A549 (cell line): ENCODE data around the gene MYRF. TPM values are rescaled to one million over a fixed set of nuclear protein-coding genes. Genes with fewer than 3 reads are reported as not detected.
A peak's percentile ranks its signal among the peaks of the same experiment; 100 is the strongest.

Experiments
- ATAC-seq, 2 experiments: fragments of 200-7000 bp in 1 of 2; fragments of >200 bp in 1 of 2; cut with Nextera tagmentation in 1 of 2; cut with Tn5 transposase in 1 of 2; 3 replicates each; pipeline versions ENCODE4 v1.8.0 to v1.9.1; 2018 to 2020; ENCODE audit warnings: mild to moderate bottlenecking in 1 of 2, moderate library complexity in 1 of 2
- CTCF ChIA-PET: fragments of 300-600 bp; sonication (Branson Sonifier 250); formaldehyde crosslinking; extraction: SDS; loops from one replicate; lab custom pipeline; 2021; ENCODE audit warnings: antibody characterized with exemption, inconsistent platforms; lab: Yijun Ruan, JAX
- POLR2A ChIA-PET: fragments of 350-600 bp; formaldehyde crosslinking; extraction: SDS; loops from one replicate; lab custom pipeline; 2021; ENCODE audit warnings: antibody characterized with exemption, inconsistent platforms; lab: Yijun Ruan, JAX
- DNase-seq, 2 experiments: peaks; one replicate each; pipeline versions ENCODE4 v3.0.0 to v3.0.0-alpha.2; 2011 to 2016; ENCODE audit warnings: low read depth in 1 of 2, low spot score in 1 of 2
- FAIRE-seq: peaks from 2 replicates; lab custom pipeline; 2011; peaks lifted over from hg19 to GRCh38; lab: Jason Lieb, UNC
- H3K27ac ChIP-seq, 2 experiments: fragments of >200 bp; sonication (Bioruptor Twin); formaldehyde crosslinking; 3 replicates each; pipeline ENCODE4 v1.5.1; 2016 to 2017
- H3K4me1 ChIP-seq: fragments of >200 bp; sonication (Bioruptor Twin); formaldehyde crosslinking; 3 replicates; pipeline ENCODE4 v1.6.1; 2016
- H3K4me2 ChIP-seq: fragments of >200 bp; sonication (Bioruptor Twin); formaldehyde crosslinking; 3 replicates; pipeline ENCODE4 v1.6.1; 2016
- H3K4me3 ChIP-seq: fragments of >200 bp; sonication (Bioruptor Twin); formaldehyde crosslinking; 3 replicates; pipeline ENCODE4 v1.5.1; 2016
- H3K9me3 ChIP-seq: fragments of >200 bp; sonication (Bioruptor Twin); formaldehyde crosslinking; 3 replicates; pipeline ENCODE4 v1.6.1; 2016
- ATOH8 ChIP-seq: fragments of 250-450 bp; sonication (Bioruptor Pico); IDR thresholded peaks from 2 replicates; pipeline ENCODE4 v1.5.0; 2020; ENCODE audit warnings: low read depth, mild to moderate bottlenecking, moderate library complexity
- BHLHE40 ChIP-seq: IDR thresholded peaks from 2 replicates; pipeline ENCODE4 v1.6.1; 2012; ENCODE audit warnings: low read depth, low read length, inconsistent platforms
- CBX2 ChIP-seq: fragments of 200-600 bp; sonication (generic); IDR thresholded peaks from 2 replicates; pipeline ENCODE4 v1.6.1; 2016; ENCODE audit warnings: low read depth, mild to moderate bottlenecking, borderline replicate concordance
- EHF ChIP-seq: fragments of 250-450 bp; sonication (Bioruptor Pico); IDR thresholded peaks from 2 replicates; pipeline ENCODE4 v1.5.0; 2020; ENCODE audit warnings: mild to moderate bottlenecking
- EHMT2 ChIP-seq: fragments of 200-600 bp; sonication (generic); IDR thresholded peaks from 2 replicates; pipeline ENCODE4 v1.6.1; 2016; ENCODE audit warnings: antibody characterized with exemption, low read depth, mild to moderate bottlenecking, moderate library complexity
- ELK1 ChIP-seq: fragments of 150-350 bp; IDR thresholded peaks from 2 replicates; pipeline ENCODE4 v1.6.1; 2014; ENCODE audit warnings: low read depth, mild to moderate bottlenecking, low read length
- ESRRA ChIP-seq: fragments of 150-350 bp; IDR thresholded peaks from 2 replicates; pipeline ENCODE4 v1.6.1; 2014; ENCODE audit warnings: mild to moderate bottlenecking, low read length, borderline replicate concordance
- FOSB ChIP-seq: fragments of 250-450 bp; sonication (Bioruptor Pico); IDR thresholded peaks from 2 replicates; pipeline ENCODE4 v1.5.0; 2020; ENCODE audit warnings: mild to moderate bottlenecking, moderate library complexity
- FOXS1 ChIP-seq: fragments of 250-450 bp; sonication (Bioruptor Pico); IDR thresholded peaks from 2 replicates; pipeline ENCODE4 v1.5.0; 2020; ENCODE audit warnings: mild to moderate bottlenecking, moderate library complexity
- GATA3 ChIP-seq: IDR thresholded peaks from 2 replicates; pipeline ENCODE4 v1.6.1; 2012; ENCODE audit warnings: borderline replicate concordance
- HDAC2 ChIP-seq: fragments of 200-600 bp; sonication (generic); IDR thresholded peaks from 2 replicates; pipeline ENCODE4 v1.6.1; 2016
- HES2 ChIP-seq: fragments of >200 bp; sonication (Bioruptor Twin); formaldehyde crosslinking; IDR thresholded peaks from 2 replicates; pipeline ENCODE4 v1.6.1; 2016
- HEYL ChIP-seq: fragments of 250-450 bp; sonication (Bioruptor Pico); IDR thresholded peaks from 2 replicates; pipeline ENCODE4 v1.8.0; 2021; ENCODE audit warnings: mild to moderate bottlenecking, moderate library complexity
- HOXB13 ChIP-seq: fragments of 250-450 bp; sonication (Bioruptor Pico); IDR thresholded peaks from 2 replicates; pipeline ENCODE4 v1.5.0; 2020; ENCODE audit warnings: low read depth, mild to moderate bottlenecking, moderate library complexity
- JUNB ChIP-seq: fragments of >200 bp; sonication (Bioruptor Twin); formaldehyde crosslinking; IDR thresholded peaks from 2 replicates; pipeline ENCODE4 v1.6.1; 2016
- KDM5A ChIP-seq: fragments of 200-600 bp; sonication (generic); IDR thresholded peaks from 2 replicates; pipeline ENCODE4 v1.6.1; 2016; ENCODE audit warnings: antibody characterized with exemption, mild to moderate bottlenecking
- MAZ ChIP-seq: fragments of 150-350 bp; IDR thresholded peaks from 2 replicates; pipeline ENCODE4 v1.6.1; 2014; ENCODE audit warnings: antibody characterized with exemption, low read depth, low read length, borderline replicate concordance
- NFE2L2 ChIP-seq: fragments of 150-350 bp; conservative IDR thresholded peaks from 2 replicates; pipeline ENCODE4 v1.6.1; 2014; ENCODE audit warnings: low read length
- PBX3 ChIP-seq: IDR thresholded peaks from 2 replicates; pipeline ENCODE4 v1.6.1; 2012
- POLR2A ChIP-seq: IDR thresholded peaks from 2 replicates; pipeline ENCODE4 v1.6.1; 2012; ENCODE audit warnings: mild to moderate bottlenecking, low read length
- RAD21 ChIP-seq, 2 experiments: fragments of >200 bp in 1 of 2; sonication (Bioruptor Twin) in 1 of 2; formaldehyde crosslinking in 1 of 2; IDR thresholded peaks in 1 of 2; conservative IDR thresholded peaks in 1 of 2; 2 replicates in 1 of 2; 3 replicates in 1 of 2; pipeline ENCODE4 v1.6.1; 2012 to 2018; ENCODE audit warnings: inconsistent platforms in 1 of 2
- RARB ChIP-seq: fragments of 250-450 bp; sonication (Bioruptor Pico); IDR thresholded peaks from 2 replicates; pipeline ENCODE4 v1.8.0; 2021; ENCODE audit warnings: mild to moderate bottlenecking, moderate library complexity
- SREBF2 ChIP-seq: fragments of 450-650 bp; IDR thresholded peaks from 2 replicates; pipeline ENCODE4 v1.6.1; 2014; ENCODE audit warnings: mild to moderate bottlenecking, moderate library complexity
- TP53 ChIP-seq: fragments of 250-450 bp; sonication (Bioruptor Pico); IDR thresholded peaks from 2 replicates; pipeline ENCODE4 v1.5.0; 2021; ENCODE audit warnings: mild to moderate bottlenecking, moderate library complexity
- USF2 ChIP-seq: fragments of 450-650 bp; IDR thresholded peaks from 2 replicates; pipeline ENCODE4 v1.6.1; 2014; ENCODE audit warnings: antibody characterized with exemption
- WGBS: methylation state at CpG from one replicate; pipeline ENCODE4 v1.1.6; 2017; ENCODE audit errors: missing lambda C conversion rate; 5-methylcytosine and 5-hydroxymethylcytosine counted together
- polyA plus RNA-seq, 4 experiments: library from polyadenylated mRNA; depleted of rRNA in 3 of 4; stranded (reverse); fragments of >200 nt; fragmentation: RNase III in 1 of 4; extraction: RNeasy Plus Mini Kit Qiagen cat#74134 plus additional on column Dnase treatment in 1 of 4; gene quantifications; 2 replicates in 3 of 4; 3 replicates in 1 of 4; pipeline ENCODE4 v1.2.3, GENCODE V29; 2011 to 2017
- TF ChIP-seq, protein P1 (sequence below): fragments of >200 bp; sonication (Bioruptor Twin); formaldehyde crosslinking; IDR thresholded peaks from 3 replicates; pipeline ENCODE4 v1.6.1; 2016

MYRF gene
- polyA plus RNA-seq, 2 of the 4 experiments (the other 2 are of a cell fraction): 14.7 to 22.3 TPM

DNA sequence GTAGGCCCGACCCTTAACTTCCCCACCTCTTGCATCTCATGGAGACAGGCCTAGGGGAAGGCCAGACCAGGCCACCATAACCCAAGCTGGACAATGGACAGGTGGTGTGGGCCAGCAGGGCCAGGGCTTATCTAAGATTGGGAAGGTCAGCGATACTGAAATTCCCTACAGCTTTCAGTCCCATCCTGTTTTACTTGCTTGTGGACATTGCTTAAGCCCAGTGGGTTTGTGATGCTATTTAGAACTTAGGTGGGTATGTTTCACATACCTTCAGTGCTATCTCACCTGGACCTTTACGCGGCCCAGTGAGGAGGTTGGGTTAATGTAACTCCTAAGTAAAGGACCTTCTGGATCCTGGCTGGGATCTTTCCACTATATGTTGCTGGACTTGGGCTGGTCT lies 77.4 kb downstream of the MYRF start:
- no peak for ATAC-seq
- DNase-seq: no peak
- peaks cover 61% of the 10 kb centered on the region for H3K4me1 ChIP-seq
- H3K4me3 ChIP-seq: peak overlapping the region; percentile 100
- H3K9me3 ChIP-seq: no peaks in the 10 kb centered on the region
- 75% methylated on average over 4 of the region's 4 CpGs for WGBS
- POLR2A ChIA-PET: interaction anchor here (3.7 kb wide), 1 partner anchor 13 kb away, joined by 71 read pairs; the partner anchor contains the start of gene FADS1
- CTCF ChIA-PET: interaction anchor here (1.1 to 5.6 kb wide), 10 partner anchors 11 to 493 kb away, joined by 3 to 51 read pairs (median 12); partner anchors contain the start of gene FADS1
- H3K4me2 ChIP-seq: peak overlapping the region; percentile 100
- TF ChIP-seq FOSB (CRISPR knock-in tag) (no peak), HDAC2 (no peak), GATA3 (no peak), MAZ (no peak), RARB (CRISPR knock-in tag) (no peak), ESRRA (no peak), BHLHE40 (no peak)
- TF ChIP-seq, protein P1, sequence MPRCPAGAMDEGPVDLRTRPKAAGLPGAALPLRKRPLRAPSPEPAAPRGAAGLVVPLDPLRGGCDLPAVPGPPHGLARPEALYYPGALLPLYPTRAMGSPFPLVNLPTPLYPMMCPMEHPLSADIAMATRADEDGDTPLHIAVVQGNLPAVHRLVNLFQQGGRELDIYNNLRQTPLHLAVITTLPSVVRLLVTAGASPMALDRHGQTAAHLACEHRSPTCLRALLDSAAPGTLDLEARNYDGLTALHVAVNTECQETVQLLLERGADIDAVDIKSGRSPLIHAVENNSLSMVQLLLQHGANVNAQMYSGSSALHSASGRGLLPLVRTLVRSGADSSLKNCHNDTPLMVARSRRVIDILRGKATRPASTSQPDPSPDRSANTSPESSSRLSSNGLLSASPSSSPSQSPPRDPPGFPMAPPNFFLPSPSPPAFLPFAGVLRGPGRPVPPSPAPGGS: no peak
- FAIRE-seq: no peak
- H3K27ac ChIP-seq: peak overlapping the region; percentile 96 to 100

GRCh38 chr11:61830237-61831105 lies 78.0 kb downstream of the MYRF start:
- Histone ChIP-seq H3K4me2 (peak overlapping the region; percentile 100), H3K9me3 (no peaks in the 10 kb centered on the region), H3K27ac (peak overlapping the region; percentile 1 to 96; a peak in 3 of 6 replicates), H3K4me3 (peak overlapping the region; percentile 100), H3K4me1 (peaks cover 68% of the 10 kb centered on the region)
- ChIA-PET CTCF (interaction anchor here (0.7 to 5.6 kb wide), 7 partner anchors 18 to 252 kb away, joined by 3 to 51 read pairs (median 5); no protein-coding TSS in a partner anchor), POLR2A (no interaction called here)
- ATAC-seq: no peak
- FAIRE-seq: no peak
- no peak for TF ChIP-seq ATOH8
- no peak for TF ChIP-seq SREBF2
- TF ChIP-seq FOXS1 (CRISPR knock-in tag): no peak
- no peak for TF ChIP-seq TP53 (CRISPR knock-in tag)
- TF ChIP-seq NFE2L2: no peak
- no peak for TF ChIP-seq HEYL
- TF ChIP-seq KDM5A: no peak
- TF ChIP-seq ESRRA: no peak
- no peak for TF ChIP-seq JUNB
- no peak for TF ChIP-seq RAD21 (conservative IDR thresholded peaks at IDR 0.05 in 1 of 2, IDR thresholded peaks at IDR 0.05 in 1 of 2)
- no peak for TF ChIP-seq EHF (CRISPR knock-in tag)
- TF ChIP-seq HOXB13 (CRISPR knock-in tag): no peak
- TF ChIP-seq POLR2A: no peak
- TF ChIP-seq USF2: no peak
- no peak for TF ChIP-seq EHMT2
- no peak for TF ChIP-seq CBX2
- TF ChIP-seq HES2: no peak
- TF ChIP-seq ELK1: no peak
- TF ChIP-seq PBX3: no peak
- DNase-seq: no peak
- 64% methylated on average over 8 of the region's 8 CpGs for whole genome bisulfite sequencing
